HG03457 (cell line): Measurements from ENCODE around the gene PTPRK.

Source experiments
- ATAC-seq: cut with Tn5 transposase; IDR thresholded peaks from one replicate; pipeline ENCODE4 v1.9.1; 2021; ENCODE audit warnings: moderate number of reproducible peaks; ENCODE audit not compliant: unreplicated experiment

Gene PTPRK

DNA sequence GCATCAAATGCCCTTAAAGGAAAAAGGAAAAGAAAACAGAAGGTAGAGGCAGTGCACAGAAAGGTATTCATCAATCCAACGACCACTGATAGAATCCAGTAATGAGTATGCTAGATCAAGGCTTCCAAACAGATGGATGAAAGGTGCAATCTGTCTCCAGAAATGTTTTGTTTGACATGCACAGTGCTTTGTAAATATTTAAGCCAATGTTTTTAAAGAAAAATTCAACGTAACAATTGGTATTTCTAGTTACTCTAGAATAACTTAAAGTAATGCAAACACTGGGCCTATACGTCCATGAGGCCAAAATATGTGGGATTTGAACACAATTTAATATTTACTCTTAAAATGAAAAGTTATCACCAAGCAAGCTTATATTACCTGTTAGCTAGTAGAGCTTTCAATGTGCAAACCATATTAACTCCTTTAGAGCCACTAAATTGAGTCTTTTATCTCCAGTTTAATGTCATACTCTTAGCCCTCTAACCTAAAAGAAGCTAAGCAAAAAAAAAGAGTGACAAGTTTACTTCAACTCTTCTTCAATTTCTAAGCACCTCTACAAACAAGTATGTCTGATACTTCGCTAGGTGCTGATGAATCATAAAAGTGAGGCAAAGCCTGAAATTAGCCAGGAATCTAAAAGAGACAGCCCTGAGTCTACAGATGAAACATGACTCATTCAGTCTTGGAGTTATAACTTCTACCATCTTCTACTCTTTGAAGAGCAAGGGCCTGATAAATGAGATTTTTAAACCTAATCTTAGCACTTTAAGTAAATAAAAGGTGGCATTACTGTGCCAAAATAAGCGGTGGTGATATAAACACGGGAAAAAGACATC is 169.8 kb downstream of the PTPRK start:
- no peak for ATAC-seq

DNA sequence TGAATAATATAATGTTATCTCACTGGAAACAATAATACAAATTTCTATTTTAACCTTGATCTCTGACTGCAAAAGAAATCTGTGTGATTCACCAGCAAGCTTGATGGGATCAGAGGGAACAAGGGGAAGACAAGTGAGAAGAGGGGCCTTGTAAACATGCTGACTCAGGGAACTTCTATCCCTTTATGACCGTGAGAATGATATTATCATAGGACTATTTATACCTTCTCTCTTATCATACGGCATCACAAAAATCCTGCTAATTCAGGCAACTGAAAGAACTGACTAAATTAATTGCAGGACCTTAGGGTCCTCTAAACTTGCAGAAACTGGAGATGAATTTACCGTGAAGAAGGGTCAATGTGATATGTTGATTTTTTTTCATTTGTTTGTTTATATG is 173.3 kb downstream of the PTPRK start:
- ATAC-seq, result no peak

DNA sequence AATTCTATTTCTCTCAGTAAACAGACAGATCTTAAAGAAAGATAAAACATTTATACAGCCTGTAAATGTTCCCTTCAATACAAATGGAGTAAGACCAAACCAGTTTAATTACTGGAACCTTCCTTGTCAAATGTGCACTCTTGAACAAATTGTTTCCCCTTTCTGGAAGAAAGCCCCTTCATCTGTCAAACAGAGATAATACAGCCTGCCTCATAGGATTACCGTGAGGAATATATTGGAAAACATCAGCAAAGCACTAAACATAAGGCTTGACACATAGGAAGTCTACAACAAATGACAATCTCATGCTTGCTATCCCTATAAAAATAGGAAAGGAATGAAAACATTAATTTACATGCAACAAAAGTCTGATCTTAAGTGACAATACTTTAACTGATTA is 173.8 kb downstream of the PTPRK start:
- no peak for ATAC-seq

DNA sequence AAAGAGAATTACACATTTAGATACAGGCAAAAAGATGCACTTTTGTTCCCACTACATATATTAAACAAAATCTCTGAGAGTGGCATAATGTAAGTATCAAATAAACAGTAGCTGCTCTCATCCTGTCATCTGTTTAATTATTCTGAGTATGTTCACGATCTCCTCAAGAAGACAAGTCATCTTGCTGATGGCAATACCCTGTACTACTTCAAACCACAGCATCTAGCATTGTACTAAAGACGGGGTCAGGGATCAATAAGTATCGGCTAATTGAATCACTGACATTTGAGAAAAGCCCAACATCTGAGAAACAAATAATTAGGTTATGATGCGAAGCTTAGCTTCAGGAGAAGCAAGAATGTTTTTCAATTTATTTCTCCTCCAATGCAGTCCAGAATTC is 175.1 kb downstream of the PTPRK start:
- no peak for ATAC-seq

DNA sequence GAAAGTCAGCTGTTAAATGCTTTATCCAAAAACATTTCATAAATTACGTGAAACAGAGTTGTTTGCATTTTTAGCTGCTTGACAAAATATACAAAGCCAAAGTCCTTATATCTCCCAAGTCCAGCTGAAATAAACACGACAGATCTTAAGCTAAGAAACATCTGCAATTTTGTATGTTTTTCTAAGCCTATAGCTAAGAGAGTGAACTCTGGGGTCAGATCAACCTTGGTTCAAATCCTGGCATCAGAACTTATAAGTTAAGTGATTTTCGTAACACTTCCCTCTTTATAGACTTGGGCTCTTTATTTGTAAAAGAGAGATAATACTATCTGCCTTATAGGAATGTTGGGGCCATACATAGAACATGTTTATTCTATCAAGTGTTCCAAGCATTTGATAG is 176.7 kb downstream of the PTPRK start:
- no peak for ATAC-seq

DNA sequence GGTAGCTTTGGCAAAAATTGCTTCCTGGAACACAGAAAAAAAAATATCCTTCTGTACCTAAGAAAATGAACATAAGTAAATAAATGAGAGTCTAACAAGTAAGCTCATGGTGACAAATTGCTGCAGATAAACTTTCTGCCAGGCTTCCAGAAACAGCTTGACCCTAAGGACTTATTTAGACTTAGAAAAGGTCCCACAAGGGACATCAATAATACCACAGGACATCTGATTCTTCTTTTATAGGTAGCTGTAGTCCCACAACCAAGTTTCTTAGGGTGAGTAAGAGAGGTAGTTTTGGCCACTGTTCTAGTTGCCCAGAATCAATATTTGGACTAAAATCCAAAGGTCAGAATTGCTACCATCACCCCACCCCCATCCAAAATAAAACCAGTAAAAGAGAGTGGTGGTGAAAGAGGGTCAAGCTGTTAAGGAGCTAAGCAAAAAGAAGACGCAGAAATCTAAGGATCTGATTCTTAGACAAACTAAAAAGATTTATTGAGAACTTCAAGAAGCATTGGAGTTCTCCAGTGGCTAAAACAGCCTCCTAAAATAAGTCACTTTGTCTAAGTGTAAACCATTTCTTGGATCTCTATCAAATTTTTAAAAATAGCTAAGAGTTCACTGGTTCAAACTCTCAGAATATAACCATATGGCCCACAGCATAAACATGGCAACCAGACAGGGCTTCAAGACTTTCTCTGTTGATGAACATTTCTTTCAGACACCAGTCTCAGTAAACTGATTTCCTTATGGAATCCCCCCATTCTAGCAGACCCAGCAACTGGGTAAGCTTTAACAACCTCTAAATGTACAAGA is 180.6 kb downstream of the PTPRK start:
- ATAC-seq, result no peak

DNA sequence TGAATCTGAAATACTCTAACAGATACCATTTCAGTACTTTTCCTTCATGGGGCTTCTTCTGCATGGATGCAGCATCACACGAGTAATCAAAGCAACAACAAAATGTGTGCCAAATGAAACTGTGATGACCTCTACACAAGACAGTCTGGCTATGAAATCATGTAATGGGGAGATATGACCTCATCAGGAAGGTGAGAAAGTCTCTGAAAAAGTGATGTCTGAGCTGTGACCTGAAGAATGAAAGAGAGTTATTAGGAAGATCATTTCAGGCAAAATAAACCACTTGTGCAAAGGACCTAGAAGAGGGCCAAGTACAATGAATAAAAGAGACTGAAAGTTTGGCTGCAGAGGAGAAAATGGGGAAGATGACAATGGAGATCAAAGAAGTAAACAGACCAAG is 182.8 kb downstream of the PTPRK start:
- no peak for ATAC-seq

DNA sequence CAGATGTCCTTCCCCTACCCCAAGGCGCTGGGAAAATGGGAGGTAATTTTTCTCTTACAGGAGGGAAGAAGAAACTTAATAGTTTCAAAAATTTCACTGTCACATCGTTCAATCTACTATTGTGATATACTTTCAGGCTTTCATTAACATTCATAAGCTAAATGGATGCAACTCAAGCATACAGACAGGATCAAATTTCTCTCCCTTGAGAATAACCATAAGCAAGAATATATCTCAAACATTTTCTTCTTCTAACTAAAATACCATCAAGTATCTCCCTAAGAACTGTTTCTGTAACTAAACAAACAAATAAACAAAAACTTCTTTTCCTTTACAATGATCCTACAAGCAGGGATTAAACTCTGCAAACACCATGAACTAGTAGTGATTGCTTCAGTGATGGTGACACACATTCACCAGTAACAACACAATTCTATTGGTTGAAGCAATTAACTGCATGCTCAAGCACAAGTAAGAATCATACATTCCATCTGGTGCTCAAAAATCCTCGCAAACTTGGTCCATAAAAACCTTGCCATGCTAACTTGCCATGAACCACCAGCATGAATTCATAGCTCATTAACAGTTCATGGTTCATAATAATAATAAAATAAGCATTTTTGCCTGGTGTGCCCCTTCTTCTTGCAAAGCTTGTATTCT is 183.8 kb downstream of the PTPRK start:
- ATAC-seq, result no peak

DNA sequence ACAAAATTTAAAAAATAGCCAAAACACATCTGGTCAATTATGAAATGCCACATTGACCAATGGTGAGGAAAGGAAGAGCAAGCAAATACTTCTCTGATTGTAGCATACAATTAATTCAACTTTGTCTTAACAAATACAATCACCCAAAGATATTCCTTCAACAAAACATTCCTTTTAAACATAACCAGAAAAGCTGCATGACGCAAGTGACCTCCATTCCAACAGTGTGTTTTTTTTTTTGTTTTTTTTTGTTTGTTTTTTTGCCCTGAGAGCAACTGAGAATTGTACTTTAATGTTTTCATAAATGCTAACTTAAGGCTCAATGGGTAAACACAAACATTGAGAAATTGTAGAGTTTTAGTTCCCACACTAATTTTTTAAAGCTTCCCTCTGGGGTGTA is 184.4 kb downstream of the PTPRK start:
- ATAC-seq, result no peak

DNA sequence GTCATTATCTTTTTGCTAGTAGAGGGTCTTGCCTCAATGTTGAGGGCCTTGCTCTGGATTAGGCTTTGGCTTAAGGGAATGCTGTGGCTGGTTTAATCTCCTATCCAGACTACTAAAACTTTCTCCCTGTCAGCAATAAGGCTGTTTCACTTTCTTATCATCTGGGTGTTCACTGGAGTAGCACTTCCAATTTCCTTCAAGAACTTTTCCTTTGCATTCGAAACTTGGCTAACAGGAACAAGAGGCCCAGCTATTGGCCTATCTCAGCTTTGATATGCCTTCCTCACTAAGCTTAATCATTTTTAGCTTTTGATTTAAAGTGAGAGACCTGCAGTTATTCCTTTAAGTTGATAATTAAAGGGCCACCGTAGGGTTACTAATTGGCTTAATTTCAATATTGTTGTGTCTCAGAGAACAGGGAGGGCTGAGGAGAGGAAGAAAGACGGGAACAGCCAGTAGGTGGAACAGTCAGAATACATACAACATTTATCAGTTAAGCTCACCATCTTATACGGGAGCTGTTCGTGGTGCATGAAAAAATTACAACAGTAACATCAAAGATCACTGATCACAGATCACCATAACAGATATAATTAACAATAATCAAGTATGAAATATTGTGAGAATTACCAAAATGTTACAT is 186.7 kb downstream of the PTPRK start:
- no peak for ATAC-seq

DNA sequence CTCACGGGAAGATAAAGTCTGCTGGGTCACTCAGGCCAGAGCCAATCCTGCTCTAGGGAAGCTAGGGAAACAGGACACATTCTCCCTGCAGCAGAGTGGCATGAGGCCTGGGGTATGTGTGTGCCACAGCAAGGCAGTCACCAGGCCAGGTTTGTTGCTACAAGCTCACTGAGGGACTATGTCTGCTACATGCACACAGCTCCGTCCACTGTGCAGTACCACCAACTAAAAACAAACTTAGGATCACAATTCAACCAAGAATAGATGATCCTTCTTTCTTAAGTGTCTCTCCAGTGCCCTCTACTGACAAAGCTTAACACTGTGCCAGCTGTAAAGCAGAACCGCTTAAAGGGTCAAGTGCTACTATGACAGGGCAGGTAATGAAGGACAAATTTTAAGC is 192.5 kb downstream of the PTPRK start:
- no peak for ATAC-seq

DNA sequence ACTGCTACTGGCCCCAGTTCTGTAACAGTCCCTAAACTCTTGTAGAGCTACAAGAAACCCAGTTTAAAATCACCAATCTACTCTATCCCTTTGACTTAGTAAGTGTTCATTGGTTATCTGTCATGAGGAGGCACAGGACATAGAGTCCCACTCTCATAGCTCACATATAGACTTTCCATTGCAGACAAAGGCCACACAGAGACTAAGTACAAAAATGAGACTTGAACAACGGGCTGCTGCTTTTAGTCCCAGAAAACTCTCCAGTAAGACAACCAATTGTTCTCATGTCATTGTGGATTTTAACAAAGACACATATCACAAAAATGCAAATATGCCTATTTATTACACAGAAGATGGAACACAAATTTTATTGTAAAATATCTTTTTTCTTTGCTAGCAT is 197.4 kb downstream of the PTPRK start:
- ATAC-seq, result no peak

DNA sequence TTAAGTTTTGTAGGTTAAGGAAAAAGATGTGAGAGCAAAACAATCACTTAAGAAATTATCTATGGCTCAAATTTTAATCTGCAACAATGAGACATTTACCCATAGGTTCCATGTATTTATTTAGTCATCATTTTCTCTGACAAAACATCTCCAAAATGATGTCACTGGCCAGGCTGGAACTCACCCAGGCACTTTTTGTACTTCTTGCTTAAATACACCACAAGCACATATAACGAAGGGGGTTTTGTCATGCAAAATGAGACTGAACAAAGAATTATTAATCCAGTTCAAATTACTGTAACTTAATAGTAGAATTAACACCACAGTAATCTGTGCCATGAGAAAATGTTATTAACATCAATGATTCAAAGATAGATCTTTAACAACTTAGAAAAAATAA is 200.5 kb downstream of the PTPRK start:
- no peak for ATAC-seq

DNA sequence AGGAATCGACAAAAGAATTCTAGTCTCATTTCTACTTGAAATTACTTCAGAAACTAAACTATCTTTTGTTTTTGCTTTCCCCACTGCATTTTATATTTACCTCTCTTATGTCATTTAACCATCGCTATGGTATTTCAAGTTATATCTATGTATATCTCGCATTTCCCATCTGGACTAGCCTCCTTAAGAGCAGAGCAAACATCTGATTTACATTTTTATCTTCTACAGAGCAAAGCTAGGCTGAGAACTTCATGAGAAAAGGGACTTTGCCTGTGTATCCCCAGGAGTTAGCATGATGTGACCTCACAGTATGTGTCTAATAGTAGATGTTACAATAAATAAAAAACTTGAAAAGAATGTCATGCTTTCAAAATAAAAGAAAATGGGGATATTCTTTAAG is 201.2 kb downstream of the PTPRK start:
- no peak for ATAC-seq

DNA sequence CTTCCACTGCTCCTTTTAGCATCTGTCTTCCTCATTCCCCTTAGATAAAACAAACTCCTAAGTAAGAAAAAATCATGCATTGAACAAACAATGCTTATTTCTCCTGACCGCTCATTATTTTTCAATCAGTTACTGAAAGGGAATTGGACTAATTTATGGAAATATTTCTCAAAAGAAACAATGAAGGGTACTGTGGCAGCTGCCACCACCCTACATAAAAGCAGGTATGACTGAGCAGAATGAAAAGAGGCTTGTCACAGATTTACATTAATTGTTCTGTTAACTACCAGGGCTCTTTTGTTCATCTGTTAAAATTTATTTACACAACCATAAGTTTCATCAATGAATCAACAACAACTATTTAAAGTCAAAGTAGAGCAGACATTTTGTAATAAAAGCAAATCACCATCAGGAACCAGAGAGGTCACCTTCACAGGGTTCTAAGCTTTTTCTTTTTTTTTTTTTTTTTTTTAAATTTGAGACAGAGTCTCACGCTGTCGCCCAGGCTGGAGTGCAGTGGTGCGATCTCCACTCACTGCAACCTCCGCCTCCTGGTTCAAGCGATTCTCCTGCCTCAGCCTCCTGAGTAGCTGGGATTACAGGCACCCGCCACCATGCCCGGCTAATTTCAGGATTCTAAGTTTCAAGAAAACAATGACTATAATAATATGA is 204.0 kb downstream of the PTPRK start:
- no peak for ATAC-seq

DNA sequence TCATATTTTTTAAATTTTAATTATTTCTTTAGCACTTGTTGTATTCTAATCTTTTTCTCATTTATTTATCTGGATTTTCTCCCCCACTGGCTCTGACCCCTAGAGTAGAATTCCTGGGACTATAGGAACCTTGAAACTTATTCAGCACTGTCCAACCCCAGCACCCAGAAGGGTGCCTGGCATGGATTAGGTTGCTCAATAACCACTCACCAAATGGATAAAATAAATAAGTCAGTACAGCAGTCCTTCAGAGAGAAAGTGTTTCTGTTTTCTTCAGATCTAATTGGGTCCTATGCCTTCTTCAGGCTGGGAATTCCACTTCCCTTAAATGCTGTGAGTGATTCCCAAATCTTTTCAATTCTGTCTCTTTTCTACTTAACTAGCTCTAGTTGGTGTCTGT is 206.2 kb downstream of the PTPRK start:
- ATAC-seq, result no peak

DNA sequence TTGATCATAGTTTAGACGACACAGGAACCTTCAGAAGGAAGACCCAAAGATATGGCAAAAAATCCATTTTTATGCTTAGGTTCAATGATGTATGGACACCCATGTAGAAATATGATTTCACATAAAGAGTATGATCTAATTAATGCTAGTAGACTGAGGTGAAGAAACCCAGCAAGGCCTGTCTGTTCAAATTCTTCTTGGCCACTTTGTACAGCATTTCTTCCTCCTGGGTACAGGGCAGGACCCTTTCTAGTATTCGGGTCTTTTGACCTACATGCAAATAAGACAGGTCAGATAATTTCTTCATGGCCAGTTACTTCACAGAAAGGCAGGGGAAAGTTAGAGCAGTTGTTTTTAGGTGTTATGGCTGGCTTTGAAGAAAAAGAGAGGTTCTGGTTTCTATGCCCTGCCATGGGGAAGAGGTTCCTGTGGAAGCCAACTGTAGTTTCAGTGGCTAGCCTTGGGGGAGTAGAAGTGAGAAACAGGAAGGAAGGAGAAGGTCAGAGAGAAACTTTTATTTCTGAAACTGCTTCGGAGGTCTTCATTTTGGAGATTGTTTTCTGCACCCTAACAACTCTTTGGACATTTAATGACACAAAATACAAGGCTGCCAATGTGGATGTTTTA is 208.3 kb downstream of the PTPRK start:
- ATAC-seq, result no peak

DNA sequence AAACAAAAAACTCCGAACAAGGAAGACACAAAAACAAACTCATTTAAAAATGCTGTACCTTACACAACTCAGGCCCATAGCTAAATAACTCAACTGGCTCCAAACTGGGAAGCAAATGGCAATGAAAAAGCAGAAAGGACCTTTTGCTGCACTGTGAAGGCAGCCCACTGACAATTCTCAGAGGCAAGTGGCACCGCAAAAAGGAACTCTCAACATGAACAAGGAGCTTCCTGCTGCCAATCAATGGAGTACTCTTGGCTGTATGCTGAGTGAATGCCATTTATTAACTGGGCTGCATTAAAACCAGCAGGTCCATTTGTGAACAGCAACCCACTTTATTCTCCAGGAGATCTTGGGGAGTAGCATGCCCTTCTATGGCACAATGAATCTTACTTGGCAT is 209.9 kb downstream of the PTPRK start:
- ATAC-seq, result no peak

DNA sequence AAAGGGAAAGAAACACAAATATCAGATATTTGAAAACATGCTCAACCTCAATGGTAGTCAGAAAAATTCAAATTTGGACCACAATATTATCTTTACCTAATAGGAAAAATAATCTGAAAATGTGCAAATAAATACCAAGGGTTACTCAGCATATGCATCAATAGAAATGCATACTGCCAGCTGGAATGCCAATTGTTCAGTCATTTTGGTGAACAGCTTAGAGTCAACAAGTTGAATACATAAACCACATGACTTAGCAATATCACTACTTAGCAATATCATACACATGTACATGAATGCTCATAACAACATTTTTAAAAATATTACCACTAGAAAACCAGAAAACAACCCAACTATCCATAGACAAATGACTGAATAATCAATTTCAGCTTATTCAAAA is 212.7 kb downstream of the PTPRK start:
- no peak for ATAC-seq

DNA sequence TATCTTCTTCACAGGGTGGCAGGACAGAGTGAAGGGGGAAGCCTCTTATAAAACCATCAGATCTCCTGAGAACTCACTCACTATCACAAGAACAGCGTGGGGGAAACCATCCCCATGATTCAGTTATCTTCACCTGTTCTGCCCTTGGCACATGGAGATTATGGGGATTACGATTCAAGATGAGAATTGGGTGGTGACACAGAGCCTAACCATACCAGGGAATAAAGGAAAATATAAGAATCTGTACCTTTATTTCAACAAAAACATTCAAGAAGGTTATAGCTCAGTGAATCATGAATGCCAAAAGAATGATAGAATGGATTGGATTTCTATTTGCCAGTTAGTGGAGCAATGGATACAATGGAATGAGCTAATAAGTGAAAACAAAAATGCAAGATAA is 214.4 kb downstream of the PTPRK start:
- no peak for ATAC-seq
